GM10847 (cell line): ENCODE results near the gene TTYH3.

ENCODE experiments used
- POLR2A ChIP-seq: IDR thresholded peaks from 2 replicates; pipeline ENCODE4 v1.6.1; 2011; ENCODE audit not compliant: insufficient read length; ENCODE audit errors: extremely low read depth

TTYH3 gene

DNA sequence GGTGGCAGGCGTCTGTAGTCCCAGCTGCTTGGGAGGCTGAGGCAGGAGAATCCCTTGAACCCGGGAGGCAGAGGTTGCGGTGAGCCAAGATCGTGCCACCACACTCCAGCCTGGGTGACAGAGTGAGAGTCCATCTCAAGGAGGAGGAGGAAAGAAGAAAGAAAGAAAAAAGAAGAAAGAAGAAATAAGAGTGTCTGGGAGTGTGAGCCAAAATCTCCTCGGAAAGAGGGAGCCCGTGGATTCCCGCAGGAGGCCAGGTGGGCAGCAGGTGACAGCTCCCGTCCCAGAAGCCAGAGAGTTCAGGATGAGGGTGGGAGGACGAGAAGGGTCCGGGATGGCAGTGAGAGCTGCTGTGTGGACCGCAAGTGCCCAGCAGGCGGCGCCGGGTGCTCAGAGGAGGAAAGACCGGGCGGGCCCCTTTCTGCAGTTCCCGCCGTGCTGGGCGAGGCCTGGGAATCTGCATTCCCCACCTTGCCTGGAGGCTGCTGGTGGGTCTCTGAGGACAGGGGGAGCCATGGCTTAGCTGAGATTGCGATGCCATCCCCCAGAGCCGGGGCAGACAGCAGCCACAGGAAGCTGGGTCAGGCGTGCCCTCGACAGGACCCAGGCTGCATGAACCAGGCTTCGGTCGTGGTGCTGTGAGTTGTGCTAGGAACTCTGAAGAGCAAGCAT, 39.1 kb downstream of the TTYH3 start:
- no peak for TF ChIP-seq POLR2A

DNA sequence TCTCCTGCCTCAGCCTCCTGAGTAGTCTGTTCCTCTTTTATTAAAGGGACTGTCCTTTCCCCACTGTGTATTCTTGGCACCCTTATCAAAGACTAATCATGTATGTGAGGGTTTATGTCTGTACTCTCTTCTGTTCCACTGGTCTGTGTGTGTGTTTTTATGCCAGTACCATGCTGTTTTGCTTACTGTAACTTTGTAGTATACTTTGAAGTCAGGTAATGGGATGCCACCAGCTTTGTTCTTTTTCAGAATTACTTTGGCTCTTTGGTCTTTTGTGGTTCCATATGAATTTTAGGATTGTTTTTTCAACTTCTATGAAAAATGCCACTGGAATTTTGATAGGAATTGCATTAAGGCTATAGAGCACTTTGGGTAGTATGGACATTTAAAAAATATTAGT, 42.1 kb downstream of the TTYH3 start:
- no peak for TF ChIP-seq POLR2A

DNA sequence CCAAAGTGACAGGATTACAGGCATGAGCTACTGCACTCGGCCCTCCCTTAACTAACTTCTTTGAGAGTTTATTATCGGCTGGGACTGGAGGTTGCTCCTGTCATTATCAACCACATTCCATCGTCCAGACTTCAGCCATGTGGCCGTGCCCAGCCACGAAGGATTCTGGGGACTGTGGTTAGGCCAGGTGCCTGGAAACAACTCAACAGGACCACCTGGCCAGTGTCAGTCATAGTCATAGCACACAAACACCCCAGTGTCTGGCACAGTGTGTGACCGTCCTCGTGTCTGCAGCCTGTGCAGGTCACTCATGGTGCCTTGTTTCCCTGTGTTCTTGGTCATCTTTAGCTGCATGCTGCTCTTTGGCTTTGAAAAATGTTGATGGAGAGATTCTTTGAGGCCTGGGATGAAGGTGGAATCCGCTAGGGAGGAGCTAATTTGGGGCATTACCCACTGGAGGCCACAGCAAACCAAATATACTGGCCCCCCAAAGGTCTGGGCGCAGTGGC, 43.5 kb downstream of the TTYH3 start:
- no peak for TF ChIP-seq POLR2A

DNA sequence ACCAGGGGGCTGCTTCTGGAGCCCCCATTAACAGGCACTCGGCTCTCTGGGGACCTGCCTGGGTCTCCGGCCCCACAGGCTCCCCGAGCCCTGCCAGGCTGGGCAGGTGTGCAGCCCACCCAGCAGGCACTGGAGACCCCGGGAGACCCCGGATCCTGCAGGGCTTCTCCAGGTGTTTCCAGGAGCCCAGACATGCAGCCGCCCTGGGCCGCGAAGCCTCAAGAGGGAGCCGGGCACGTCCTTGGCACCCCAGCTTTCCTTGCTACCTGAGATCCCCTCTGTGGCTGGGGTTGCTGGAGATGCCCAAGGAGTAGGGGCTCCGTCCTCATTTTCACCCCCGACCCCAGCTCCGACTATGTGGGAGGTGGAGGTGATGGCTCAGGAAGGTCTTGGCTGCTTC, 48.5 kb downstream of the TTYH3 start:
- no peak for TF ChIP-seq POLR2A

DNA sequence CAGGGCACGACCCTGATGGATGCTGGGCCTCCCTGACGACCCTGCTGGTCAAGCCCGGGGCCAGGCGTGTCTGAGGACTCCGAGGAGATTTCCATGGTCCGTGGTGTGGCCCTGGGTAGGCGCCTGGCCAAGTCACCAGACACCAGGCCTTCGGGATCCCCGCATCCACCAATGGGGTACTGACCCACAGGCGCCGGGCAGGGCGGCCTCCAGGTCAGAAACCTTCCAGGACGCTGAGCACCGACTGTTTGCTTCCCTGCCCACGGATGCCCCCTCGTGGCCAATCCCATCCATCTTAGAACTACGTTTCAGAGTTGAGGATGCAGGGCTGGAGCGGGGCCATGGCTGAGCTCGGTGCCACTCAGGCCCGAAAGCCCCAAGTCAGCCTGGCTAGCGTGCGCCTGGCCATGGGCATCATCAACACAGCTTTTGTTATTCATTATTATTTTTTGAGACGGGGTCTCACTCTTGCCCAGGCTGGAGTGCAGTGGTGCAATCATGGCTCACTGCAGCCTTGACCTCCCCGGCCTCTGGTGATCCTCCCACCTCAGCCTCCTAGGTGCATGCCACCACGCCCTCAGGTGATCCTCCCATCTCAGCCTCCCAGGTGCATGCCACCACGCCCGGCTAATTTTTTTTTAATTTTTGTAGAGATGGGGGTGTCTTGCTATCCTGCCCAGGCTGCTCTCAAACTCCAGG, 49.2 kb downstream of the TTYH3 start:
- TF ChIP-seq POLR2A, result no peak

DNA sequence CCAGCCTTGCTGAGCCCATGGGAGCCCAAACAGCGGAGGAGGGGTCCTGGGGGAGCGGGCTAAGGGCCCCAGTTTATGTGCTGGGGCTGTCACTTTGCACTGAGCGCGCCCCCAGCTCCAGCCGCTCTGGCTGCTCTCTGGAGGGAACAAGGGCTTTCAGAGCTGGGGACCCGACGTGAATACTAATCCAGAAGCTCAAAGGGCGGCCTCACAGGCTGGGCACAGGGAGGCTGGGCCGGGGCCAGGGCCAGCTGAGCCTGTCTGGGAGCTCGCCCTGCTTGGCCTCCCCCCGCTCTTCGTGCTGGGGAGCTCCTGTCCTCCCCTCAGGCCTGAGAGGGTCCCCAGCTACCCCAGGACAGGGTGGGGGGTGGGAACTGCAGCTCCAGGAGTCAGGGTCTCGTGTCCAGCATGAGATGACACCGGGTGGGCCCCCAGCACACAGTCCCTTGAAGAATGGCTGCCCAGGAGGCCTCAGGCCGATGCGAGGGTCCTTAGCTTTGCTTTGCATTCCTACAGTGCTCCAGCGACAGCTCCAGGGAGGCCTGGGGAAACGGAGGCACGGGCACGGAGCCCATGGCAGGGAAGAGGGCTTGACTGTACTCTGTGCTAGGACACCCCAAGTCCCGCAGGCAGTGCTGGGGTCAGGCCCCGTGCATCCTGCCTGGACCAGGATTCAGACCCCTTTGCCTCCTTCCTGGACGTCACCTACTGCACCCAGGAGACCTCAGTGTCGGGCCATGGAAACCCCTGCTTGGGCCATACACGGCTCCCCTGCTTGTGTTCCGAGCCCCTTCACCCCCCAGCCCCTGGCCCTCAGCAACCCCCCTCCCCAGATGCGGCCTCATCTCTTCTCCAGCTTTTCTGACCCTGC, 50.4 kb downstream of the TTYH3 start:
- TF ChIP-seq POLR2A, result no peak

DNA sequence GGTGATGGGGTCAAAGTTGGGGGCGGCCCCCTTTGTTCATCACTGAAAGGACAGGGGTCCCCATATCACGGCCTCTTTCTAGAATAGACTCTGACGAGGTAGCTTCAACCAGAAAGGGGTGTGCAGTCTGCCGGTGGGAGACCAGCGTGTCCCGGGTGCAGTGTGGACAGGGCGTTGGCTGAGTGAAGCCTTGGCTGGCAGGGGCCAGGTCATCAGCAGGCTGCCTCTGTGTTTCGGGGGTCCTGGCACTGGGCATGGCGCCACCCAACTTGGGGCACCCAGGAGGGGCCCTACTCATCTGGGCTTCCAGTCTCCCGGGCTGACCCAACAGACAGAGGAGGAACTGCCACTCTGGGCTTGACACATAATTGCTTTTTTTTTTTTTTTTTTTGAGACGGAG, 52.7 kb downstream of the TTYH3 start:
- no peak for TF ChIP-seq POLR2A

DNA sequence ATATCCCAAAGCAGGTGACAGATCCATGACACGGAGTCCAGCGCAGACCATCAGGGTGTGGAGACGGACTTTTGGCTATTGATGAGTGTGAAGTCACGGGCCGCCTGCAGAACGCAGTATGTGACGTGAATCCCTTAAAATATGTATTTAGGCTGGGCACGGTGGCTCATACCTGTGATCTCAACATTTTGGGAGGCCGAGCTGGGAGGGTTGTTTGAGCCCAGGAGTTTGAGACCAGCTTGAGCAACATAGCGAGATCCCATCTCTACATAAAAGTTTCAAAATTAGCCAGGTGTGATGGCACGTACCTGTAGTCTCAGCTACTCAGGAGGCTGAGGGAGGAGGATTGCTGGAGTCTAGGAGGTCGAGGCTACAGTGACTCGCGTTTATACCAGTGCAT, 54.3 kb downstream of the TTYH3 start:
- TF ChIP-seq POLR2A, result no peak

DNA sequence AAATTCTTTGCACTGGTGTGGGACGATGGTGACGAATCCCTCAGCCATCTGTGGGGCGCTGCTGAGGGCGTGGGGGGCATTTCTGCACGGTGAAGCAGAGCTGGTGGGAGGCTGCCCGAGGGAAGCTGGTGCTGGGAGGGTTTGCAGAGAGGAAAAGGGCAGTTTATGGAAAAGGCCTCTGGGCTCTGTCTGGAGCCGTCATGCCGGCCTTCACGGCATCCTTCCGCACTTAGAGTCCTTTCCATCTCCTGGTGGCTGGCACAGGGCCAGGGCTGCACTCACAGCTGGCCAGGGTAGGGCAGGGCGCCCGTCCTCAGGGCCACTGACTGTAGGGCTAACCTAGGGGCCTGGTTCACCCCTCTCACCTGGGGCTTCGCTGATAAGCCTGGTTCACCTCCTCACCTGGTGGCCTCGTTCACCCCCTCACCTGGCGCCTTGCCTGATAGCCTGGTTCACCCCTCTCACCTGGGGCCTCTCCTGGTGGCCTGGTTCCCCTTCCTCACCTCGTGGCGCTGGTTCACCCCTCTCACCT, 55.6 kb downstream of the TTYH3 start:
- no peak for TF ChIP-seq POLR2A

DNA sequence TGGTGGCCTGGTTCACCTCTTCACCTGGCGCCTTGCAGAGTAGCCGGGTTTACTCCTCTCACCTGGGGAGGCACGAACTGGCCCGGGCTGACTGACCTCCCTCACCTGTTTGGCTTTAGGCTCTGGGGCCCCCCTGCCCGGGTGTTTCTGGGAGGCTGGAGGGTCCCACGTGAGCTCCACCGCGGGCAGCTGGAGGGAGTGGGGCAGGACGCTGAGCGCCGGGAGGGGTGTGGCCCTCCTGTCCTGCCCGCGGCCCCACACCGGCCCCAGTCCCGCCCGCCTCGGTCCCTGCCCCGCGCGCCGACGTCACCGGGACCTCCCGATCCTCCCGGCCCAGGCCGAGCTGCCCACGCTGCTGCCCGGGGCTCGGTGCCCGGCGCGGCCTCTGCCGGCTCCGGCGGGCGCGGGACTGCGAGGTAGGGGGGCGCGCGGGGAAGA, 56.1 kb downstream of the TTYH3 start, which contains the start of gene AMZ1:
Gene AMZ1 (plus strand): TSS at position 322 of the 438 bp plus-strand sequence. CDS start 12,250 bp downstream, outside the sequence.
- no peak for TF ChIP-seq POLR2A

DNA sequence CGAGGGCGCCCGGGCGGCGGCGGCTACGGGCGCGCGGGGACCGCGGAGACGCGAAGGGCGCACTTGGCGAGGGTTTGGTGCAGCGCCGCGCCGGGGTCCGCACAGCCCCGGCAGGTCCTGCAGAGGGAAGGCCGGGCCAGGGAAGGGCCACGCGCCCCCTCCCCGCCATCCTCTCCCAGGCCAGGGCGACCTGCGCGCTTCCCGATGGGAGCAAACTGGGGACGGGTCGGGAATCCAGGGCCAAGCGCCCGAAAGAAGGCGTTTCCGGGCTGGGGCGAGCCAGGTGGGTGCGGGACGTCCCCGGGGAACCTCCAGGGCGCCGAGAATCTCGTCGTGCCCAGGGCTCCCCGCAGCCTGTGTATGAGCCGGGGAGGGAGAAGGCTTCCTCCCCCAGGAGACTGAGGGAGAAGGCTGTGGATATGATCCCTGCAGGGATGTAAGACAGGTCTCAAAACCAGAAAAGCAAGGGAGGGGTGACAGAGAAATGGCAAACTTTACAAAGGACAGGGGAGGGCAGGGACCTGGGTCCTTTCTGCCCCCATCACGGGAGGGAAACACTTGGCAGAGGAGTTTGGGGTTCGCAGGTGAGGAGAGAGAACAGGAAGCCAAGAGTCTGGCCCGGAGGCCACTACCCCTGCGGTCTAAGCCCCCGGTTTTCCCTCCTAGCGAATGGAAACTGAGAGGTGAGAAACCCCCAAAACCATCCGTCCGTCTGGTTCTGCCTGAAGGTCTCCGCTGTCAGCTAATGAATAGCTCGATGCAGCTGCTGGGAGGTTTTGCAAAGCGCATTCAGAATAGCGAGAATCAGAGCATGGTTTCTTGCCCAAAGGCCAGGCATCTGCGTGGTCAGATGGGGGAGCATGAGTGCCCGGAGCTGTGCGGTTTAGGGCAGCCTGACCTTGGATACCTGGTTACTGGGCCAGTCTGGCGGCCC, 56.9 kb downstream of the TTYH3 start:
- no peak for TF ChIP-seq POLR2A

DNA sequence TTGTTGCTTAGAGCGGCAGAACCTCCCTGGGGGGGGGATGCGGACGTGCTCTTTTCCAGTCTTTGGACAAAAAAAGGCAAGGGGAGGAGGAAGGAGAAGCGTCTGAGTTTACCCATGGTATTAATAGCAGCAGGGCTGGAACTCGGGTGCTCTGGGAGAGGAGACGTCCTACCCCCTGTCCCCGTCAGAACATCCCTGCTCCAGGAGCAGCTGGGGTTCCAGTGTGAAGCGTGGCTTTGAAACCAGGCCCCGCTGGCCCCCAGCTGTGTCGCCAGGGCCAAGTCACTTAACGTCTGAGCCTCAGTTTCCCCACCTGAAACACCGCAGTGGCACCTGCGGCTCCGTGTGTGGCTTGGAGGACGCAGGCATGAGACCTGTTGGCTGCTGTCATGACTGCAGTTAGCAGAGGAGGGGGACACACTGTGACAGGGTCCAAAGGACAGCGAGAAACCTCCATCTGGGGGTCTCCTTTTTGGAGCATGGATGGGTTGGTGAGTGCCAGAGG, 57.6 kb downstream of the TTYH3 start:
- no peak for TF ChIP-seq POLR2A

DNA sequence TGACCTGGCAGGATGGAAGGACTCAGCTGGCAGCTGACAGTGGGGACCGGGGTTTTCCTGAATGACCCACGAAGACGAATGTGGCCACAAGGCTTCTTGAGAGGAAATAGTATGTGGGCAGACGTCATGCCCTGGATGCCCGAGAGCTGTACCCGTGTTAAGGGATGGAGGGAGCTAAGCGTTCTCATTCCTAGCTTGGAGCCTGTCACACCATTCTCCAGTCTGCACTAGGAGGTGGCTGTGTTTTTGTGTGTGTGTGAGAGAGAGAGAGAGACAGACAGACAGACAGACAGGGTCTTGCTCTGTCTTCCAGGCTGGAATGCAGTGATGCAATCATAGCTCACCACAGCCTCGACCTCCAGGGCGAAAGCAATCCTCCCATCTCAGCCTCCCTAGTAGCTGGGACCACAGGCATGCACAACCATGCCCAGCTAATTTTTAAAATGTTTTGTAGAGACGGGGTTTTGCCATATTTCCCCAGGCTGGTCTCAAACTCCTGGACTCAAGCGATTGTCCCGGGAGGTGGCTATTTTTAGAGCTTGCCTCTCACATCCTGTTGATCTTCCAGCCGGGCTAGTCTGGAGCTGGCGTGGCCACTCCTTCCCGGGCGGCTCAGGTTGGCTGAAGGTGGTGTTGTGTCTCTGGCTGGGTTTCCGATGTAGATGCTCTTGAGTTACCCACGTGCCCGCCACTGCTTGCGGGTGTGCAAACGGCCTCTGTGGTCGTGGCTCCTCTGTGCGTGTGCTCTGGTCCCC, 58.3 kb downstream of the TTYH3 start:
- TF ChIP-seq POLR2A, result no peak
